Activated naive CD4-positive, alpha-beta T cell treated with anti-CD3 and anti-CD28 coated beads, Interleukin-2, amount 10 ng/mL, durations not matched to agents 7 days and 5 days (primary cell): ENCODE results near the gene KIZ.
"Not testable (repeated sequence)": the region's sequence is repeated elsewhere in the genome, so short reads cannot be mapped to it uniquely, and the experiment has no call there.

ENCODE experiments used
- CTCF ChIA-PET: fragments of 350-600 bp; sonication (Branson Sonifier 250); formaldehyde crosslinking; loops from one replicate; lab custom pipeline; 2021; ENCODE audit warnings: antibody characterized with exemption; lab: Charles Lee
- DNase-seq: peaks from one replicate; pipeline ENCODE4 v3.0.0-alpha.2; 2020
- H3K27ac Mint-ChIP-seq: one replicate; pipeline ENCODE4 v1.8.0; 2021; ENCODE audit warnings: mild to moderate bottlenecking, moderate library complexity, mixed read lengths
- H3K27me3 Mint-ChIP-seq: one replicate; pipeline ENCODE4 v1.8.0; 2021; ENCODE audit warnings: mild to moderate bottlenecking, mixed read lengths
- H3K36me3 Mint-ChIP-seq: one replicate; pipeline ENCODE4 v1.8.0; 2021; ENCODE audit warnings: mixed read lengths
- H3K4me1 Mint-ChIP-seq: one replicate; pipeline ENCODE4 v1.8.0; 2021; ENCODE audit warnings: mixed read lengths
- H3K4me3 Mint-ChIP-seq: one replicate; pipeline ENCODE4 v1.8.0; 2021; ENCODE audit warnings: mild to moderate bottlenecking, moderate library complexity, mixed read lengths
- H3K9me3 Mint-ChIP-seq: one replicate; pipeline ENCODE4 v1.8.0; 2021; ENCODE audit warnings: mixed read lengths

Gene KIZ

GRCh38 chr20:21166801-21167200, 40.9 kb downstream of the KIZ start:
- DNase-seq, result peak; percentile 42
- CTCF ChIA-PET, result interaction anchor here (1.2 to 2.1 kb wide), 2 partner anchors 16 to 69 kb away, joined by 3 to 5 read pairs; no protein-coding TSS in a partner anchor
- peaks cover 23% of the 10 kb centered on the region for H3K4me1 Mint-ChIP-seq
- peaks cover 15% of the 10 kb centered on the region for H3K9me3 Mint-ChIP-seq
- H3K36me3 Mint-ChIP-seq, result peaks cover 21% of the 10 kb centered on the region
- peak overlapping the region; percentile 55 for H3K4me3 Mint-ChIP-seq
- no peaks in the 10 kb centered on the region for H3K27me3 Mint-ChIP-seq
- peak overlapping the region; percentile 90 for H3K27ac Mint-ChIP-seq

DNA sequence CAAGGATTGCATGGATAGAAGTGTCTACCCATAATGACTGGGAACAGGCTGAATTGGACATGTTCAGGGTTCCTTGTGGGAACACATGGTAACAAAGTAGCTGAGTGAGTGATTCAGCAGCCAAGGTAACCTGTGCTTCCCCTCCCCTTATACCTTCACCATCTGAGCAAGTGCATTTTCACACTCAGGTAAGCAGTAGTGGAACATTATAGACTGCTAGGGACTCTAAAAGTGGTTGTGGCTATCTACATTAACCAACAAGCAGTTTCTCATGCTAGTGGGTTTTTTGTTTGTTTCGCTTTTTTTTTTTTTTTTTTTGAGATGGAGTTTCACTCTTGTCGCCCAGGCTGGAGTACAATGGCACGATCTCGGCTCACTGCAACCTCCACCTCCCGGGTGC, 41.4 kb downstream of the KIZ start:
- H3K9me3 Mint-ChIP-seq, result peaks cover 15% of the 10 kb centered on the region
- no peak for DNase-seq
- H3K27me3 Mint-ChIP-seq, result no peaks in the 10 kb centered on the region
- H3K4me3 Mint-ChIP-seq, result no peak overlapping the region
- peaks cover 19% of the 10 kb centered on the region for H3K36me3 Mint-ChIP-seq
- peaks cover 23% of the 10 kb centered on the region for H3K4me1 Mint-ChIP-seq
- H3K27ac Mint-ChIP-seq, result peak overlapping the region; percentile 90
- CTCF ChIA-PET, result interaction anchor here (2.1 kb wide), 1 partner anchor 69 kb away, joined by 5 read pairs; no protein-coding TSS in a partner anchor

DNA sequence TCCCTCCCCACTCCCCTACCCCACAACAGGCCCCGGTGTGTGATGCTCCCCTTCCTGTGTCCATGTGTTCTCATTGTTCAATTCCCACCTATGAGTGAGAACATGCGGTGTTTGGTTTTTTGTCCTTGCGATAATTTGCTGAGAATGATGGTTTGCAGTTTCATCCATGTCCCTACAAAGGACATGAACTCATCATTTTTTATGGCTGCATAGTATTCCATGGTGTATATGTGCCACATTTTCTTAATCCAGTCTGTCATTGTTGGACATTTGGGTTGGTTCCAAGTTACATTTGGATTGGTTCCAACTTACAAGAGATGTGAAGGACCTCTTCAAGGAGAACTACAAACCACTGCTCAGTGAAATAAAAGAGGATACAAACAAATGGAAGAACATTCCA, 42.2 kb downstream of the KIZ start:
- H3K4me1 Mint-ChIP-seq, result peaks cover 23% of the 10 kb centered on the region
- H3K36me3 Mint-ChIP-seq, result peaks cover 19% of the 10 kb centered on the region
- CTCF ChIA-PET, result not testable (repeated sequence)

GRCh38 chr20:21172626-21173025, 46.7 kb downstream of the KIZ start:
- Mint-ChIP-seq H3K36me3 (peaks cover 9% of the 10 kb centered on the region), H3K4me1 (peaks cover 16% of the 10 kb centered on the region), H3K27ac (no peak overlapping the region), H3K9me3 (peaks cover 10% of the 10 kb centered on the region), H3K4me3 (no peak overlapping the region), H3K27me3 (no peaks in the 10 kb centered on the region)
- CTCF ChIA-PET, result no interaction called here
- DNase-seq, result no peak

More for the DNA sequence above, 42.2 kb downstream of the KIZ start:
- H3K4me3 Mint-ChIP-seq, DNase-seq, H3K27ac Mint-ChIP-seq, H3K27me3 Mint-ChIP-seq: not testable (repeated sequence)
- peaks cover 15% of the 10 kb centered on the region for H3K9me3 Mint-ChIP-seq

DNA sequence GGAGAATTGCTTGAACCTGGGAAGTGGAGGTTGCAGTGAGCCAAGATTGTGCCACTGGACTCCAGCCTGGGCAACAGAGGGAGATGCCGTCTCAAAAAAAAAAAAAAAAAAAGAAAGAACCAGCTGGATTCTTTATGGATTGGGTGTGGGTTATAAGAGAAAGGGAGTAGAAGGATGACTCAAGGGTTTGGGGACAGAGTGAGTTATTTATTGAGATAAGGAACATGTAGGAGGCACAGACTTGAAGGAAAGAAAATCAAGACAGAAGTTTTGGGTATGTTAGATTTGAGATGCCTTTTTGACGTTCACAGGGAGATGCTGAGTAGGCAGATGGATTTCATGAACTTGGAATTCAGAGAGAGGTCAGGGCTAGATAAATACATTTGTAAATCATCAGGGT, 47.6 kb downstream of the KIZ start:
- H3K27me3 Mint-ChIP-seq, result no peaks in the 10 kb centered on the region
- peaks cover 13% of the 10 kb centered on the region for H3K4me1 Mint-ChIP-seq
- no peak for DNase-seq

DNA sequence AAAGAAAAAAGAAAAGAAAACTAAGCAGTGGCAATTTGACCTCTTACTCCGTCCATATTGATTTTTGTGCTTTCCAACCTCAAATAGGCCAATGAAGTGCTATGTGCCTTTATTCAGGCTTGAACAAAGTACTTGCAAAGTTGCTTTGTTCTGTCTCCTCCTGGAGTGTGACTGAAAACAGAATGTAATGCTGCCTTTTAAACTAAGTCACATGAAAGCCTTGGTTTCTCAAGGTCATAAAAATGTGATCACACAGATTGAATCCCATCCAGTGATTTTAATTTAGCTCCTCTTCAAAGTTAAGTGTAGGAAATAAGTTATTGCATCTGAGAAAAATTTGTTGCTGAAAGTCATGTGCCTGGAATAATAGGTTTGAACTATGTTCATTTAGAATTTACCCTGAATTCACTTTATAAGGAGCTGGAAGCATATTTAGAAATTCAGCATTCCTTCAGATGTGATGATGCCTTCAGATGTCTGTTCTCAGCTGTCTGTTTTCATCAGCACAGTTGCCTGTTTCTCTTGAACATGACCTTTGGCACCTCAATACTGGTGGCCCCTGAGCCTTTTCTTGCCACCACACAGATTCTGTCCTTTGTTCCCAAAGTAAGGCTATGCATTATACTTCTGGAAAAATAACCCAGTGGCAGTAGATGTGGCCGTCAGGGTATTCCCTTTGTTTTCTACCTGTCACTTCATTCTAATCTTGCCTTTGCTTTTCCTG, 48.8 kb downstream of the KIZ start:
- Mint-ChIP-seq H3K36me3 (peaks cover 4% of the 10 kb centered on the region), H3K9me3 (peaks cover 6% of the 10 kb centered on the region), H3K4me1 (peaks cover 13% of the 10 kb centered on the region), H3K4me3 (no peak overlapping the region), H3K27ac (no peak overlapping the region), H3K27me3 (no peaks in the 10 kb centered on the region)
- CTCF ChIA-PET, result interaction anchor here (0.9 kb wide), 1 partner anchor 61 kb away, joined by 3 read pairs; no protein-coding TSS in a partner anchor
- no peak for DNase-seq

More for the DNA sequence above, 47.6 kb downstream of the KIZ start:
- no peak overlapping the region for H3K27ac Mint-ChIP-seq
- CTCF ChIA-PET, result no interaction called here
- H3K36me3 Mint-ChIP-seq, result peaks cover 4% of the 10 kb centered on the region
- H3K9me3 Mint-ChIP-seq, result peaks cover 6% of the 10 kb centered on the region
- no peak overlapping the region for H3K4me3 Mint-ChIP-seq

- Mint-ChIP-seq H3K27me3 (no peaks in the 10 kb centered on the region), H3K4me3 (no peak overlapping the region), H3K4me1 (peaks cover 13% of the 10 kb centered on the region), H3K36me3 (peaks cover 4% of the 10 kb centered on the region), H3K9me3 (peaks cover 6% of the 10 kb centered on the region), H3K27ac (no peak overlapping the region)
- CTCF ChIA-PET, result no interaction called here
- DNase-seq, result peak; percentile 78
Observed at GRCh38 chr20:21175433-21175832, 49.6 kb downstream of the KIZ start.

DNA sequence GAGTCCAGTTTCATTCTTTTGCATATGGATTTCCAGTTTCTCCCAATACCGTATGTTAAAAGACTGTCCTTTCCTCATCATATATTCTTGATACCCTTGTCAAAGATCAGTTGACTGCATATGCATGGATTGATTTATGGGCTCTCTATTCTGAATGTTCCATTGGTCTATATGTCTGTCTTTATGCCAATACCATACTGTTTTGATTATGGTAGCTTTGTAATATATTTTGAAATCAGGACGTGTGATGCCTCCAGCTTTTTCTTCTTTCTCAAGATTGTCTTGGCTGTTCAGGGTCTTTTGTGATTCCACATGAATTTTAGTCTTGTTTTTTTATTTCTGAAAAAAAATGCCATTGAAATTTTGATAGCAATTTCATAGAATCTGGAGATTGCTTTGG, 51.9 kb downstream of the KIZ start:
- CTCF ChIA-PET, result no interaction called here
- Mint-ChIP-seq H3K27ac (no peak overlapping the region), H3K36me3 (no peaks in the 10 kb centered on the region), H3K9me3 (peaks cover 4% of the 10 kb centered on the region), H3K4me1 (peaks cover 13% of the 10 kb centered on the region), H3K27me3 (no peaks in the 10 kb centered on the region), H3K4me3 (no peak overlapping the region)
- DNase-seq, result no peak

DNA sequence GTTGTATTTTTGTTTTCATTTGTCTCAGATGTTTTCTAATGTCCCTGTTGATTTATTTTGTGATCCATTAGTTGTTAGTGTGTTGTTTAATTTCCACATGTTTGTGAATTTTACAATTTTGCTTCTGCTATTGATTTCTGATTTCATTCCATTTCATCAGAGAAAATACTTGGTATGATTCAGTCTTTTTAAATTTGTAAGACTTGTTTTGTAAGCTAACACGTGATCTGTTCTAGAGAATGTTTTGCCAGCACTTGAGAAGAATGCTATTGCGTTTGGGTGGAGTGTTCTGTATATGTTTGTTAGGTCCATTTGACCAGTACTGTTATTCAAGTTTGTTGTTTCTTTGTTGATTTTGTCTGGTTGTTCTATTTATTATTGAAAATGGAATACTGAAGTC, 53.9 kb downstream of the KIZ start:
- Mint-ChIP-seq H3K36me3 (no peaks in the 10 kb centered on the region), H3K9me3 (peaks cover 4% of the 10 kb centered on the region), H3K4me1 (peaks cover 13% of the 10 kb centered on the region), H3K27ac (no peak overlapping the region), H3K4me3 (no peak overlapping the region), H3K27me3 (no peaks in the 10 kb centered on the region)
- no peak for DNase-seq
- CTCF ChIA-PET, result no interaction called here

GRCh38 chr20:21180248-21180647, 54.4 kb downstream of the KIZ start:
- CTCF ChIA-PET, result no interaction called here

GRCh38 chr20:21181028-21181427, 55.1 kb downstream of the KIZ start:
- Mint-ChIP-seq H3K4me3 (no peak overlapping the region), H3K36me3 (no peaks in the 10 kb centered on the region), H3K27ac (no peak overlapping the region), H3K27me3 (no peaks in the 10 kb centered on the region), H3K4me1 (peaks cover 3% of the 10 kb centered on the region), H3K9me3 (peaks cover 4% of the 10 kb centered on the region)
- no peak for DNase-seq
- CTCF ChIA-PET, result no interaction called here

More at GRCh38 chr20:21180248-21180647, 54.4 kb downstream of the KIZ start:
- peaks cover 4% of the 10 kb centered on the region for H3K9me3 Mint-ChIP-seq
- no peak overlapping the region for H3K27ac Mint-ChIP-seq
- H3K4me1 Mint-ChIP-seq, result peaks cover 10% of the 10 kb centered on the region
- no peaks in the 10 kb centered on the region for H3K27me3 Mint-ChIP-seq
- no peak for DNase-seq
- no peaks in the 10 kb centered on the region for H3K36me3 Mint-ChIP-seq
- no peak overlapping the region for H3K4me3 Mint-ChIP-seq

GRCh38 chr20:21182832-21183563, 57.1 kb downstream of the KIZ start:
- no peak overlapping the region for H3K27ac Mint-ChIP-seq
- no peak for DNase-seq
- H3K4me1 Mint-ChIP-seq, result no peaks in the 10 kb centered on the region
- no peaks in the 10 kb centered on the region for H3K36me3 Mint-ChIP-seq
- no peaks in the 10 kb centered on the region for H3K9me3 Mint-ChIP-seq
- CTCF ChIA-PET, result no interaction called here
- no peaks in the 10 kb centered on the region for H3K27me3 Mint-ChIP-seq
- H3K4me3 Mint-ChIP-seq, result no peak overlapping the region

- Mint-ChIP-seq H3K4me3 (no peak overlapping the region), H3K27ac (no peak overlapping the region), H3K36me3 (no peaks in the 10 kb centered on the region), H3K27me3 (no peaks in the 10 kb centered on the region), H3K4me1 (no peaks in the 10 kb centered on the region), H3K9me3 (no peaks in the 10 kb centered on the region)
- no peak for DNase-seq
- CTCF ChIA-PET, result no interaction called here
Observed at GRCh38 chr20:21183722-21184121, 57.8 kb downstream of the KIZ start.

DNA sequence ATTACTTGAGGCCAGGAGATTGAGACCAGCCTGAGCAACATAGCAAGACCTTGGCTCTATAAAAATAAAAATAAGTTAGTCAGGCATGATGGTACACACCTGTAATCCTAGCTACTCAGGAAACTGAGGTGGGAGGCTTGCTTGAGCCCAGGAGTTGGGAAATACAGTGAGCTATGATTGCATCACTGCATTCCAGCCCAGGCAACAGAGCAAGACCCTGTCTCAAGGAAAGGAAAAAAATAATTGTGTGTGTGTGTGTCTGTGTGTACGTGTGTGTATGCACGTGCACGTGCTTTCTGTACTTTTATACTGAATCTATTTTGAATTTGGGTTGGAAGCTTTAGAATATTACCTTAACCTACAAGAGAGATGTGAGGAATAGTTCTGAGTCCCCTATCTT, 58.9 kb downstream of the KIZ start:
- Mint-ChIP-seq H3K36me3 (no peaks in the 10 kb centered on the region), H3K27me3 (no peaks in the 10 kb centered on the region), H3K4me3 (no peak overlapping the region), H3K4me1 (no peaks in the 10 kb centered on the region), H3K9me3 (no peaks in the 10 kb centered on the region), H3K27ac (no peak overlapping the region)
- CTCF ChIA-PET, result no interaction called here
- no peak for DNase-seq

DNA sequence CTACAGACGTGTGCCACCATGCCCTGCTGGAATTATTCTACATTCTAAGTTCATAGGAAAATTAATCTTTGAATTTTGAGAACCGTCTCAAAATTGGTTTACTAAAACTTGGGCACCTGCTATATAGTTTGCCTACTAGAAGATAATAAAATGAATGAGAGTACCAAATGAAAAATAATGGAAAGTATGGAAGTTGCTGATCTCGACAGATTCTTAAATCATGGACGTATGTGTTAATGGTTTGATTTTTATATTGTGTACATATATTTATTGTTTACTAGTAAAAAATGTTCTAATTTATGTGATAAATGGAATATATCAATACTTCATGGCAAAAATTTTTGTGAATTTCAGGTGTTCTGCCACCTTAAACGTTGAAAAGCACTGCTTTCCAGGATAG, 60.0 kb downstream of the KIZ start:
- H3K4me1 Mint-ChIP-seq, result no peaks in the 10 kb centered on the region
- H3K9me3 Mint-ChIP-seq, result no peaks in the 10 kb centered on the region
- CTCF ChIA-PET, result no interaction called here
- no peaks in the 10 kb centered on the region for H3K27me3 Mint-ChIP-seq
- H3K4me3 Mint-ChIP-seq, result no peak overlapping the region
- DNase-seq, result no peak
- H3K36me3 Mint-ChIP-seq, result no peaks in the 10 kb centered on the region
- H3K27ac Mint-ChIP-seq, result no peak overlapping the region
